T follicular helper cell (primary cell): ENCODE data around the gene OR6A2.

Source experiments
- DNase-seq: peaks from one replicate; pipeline ENCODE4 v3.0.0-alpha.2; 2020; ENCODE audit warnings: low read depth

The OR6A2 gene

GRCh38 chr11:6755953-6756347 lies 43.5 kb downstream of the OR6A2 start:
- DNase-seq: no peak

GRCh38 chr11:6755303-6755952 lies 44.1 kb downstream of the OR6A2 start:
- peak; percentile 13 for DNase-seq

GRCh38 chr11:6747097-6747668 lies 52.3 kb downstream of the OR6A2 start:
- no peak for DNase-seq

GRCh38 chr11:6746626-6747025 lies 52.9 kb downstream of the OR6A2 start:
- DNase-seq: no peak

- peak; percentile 9 for DNase-seq
These were observed 53.3 kb downstream of the OR6A2 start for GRCh38 chr11:6746086-6746618.

- no peak for DNase-seq
These were observed 53.9 kb downstream of the OR6A2 start for GRCh38 chr11:6745465-6746015.

- DNase-seq: no peak
These were observed 54.5 kb downstream of the OR6A2 start for GRCh38 chr11:6745018-6745417.

GRCh38 chr11:6742260-6742659 lies 57.2 kb downstream of the OR6A2 start:
- DNase-seq: no peak
